IPS-18c (cell line): ENCODE data around the gene NID1.
"Not testable (repeated sequence)": the region's sequence is repeated elsewhere in the genome, so short reads cannot be mapped to it uniquely, and the experiment has no call there.

Source experiments
- H3K4me3 ChIP-seq: 2 replicates; pipeline ENCODE4 v1.7.0; 2013; ENCODE audit warnings: low read depth, mild to moderate bottlenecking, low read length, moderate library complexity; ENCODE audit not compliant: insufficient read depth
- H3K9me3 ChIP-seq: one replicate; pipeline ENCODE4 v1.6.1; 2013; ENCODE audit warnings: mild to moderate bottlenecking, low read length, moderate library complexity; ENCODE audit not compliant: control insufficient read depth, insufficient read depth

Gene NID1

GRCh38 chr1:235997049-235997448 is 67.8 kb downstream of the NID1 start:
- H3K9me3 ChIP-seq, result no peaks in the 10 kb centered on the region
- H3K4me3 ChIP-seq, result no peak overlapping the region

- H3K9me3 ChIP-seq, result no peaks in the 10 kb centered on the region
- H3K4me3 ChIP-seq, result no peak overlapping the region
Measured at GRCh38 chr1:235996048-235996785, 68.7 kb downstream of the NID1 start.

- H3K9me3 ChIP-seq, result no peaks in the 10 kb centered on the region
- H3K4me3 ChIP-seq, result no peak overlapping the region
Measured at GRCh38 chr1:235995511-235995910, 69.4 kb downstream of the NID1 start.

GRCh38 chr1:235993652-235994051 is 71.2 kb downstream of the NID1 start:
- no peak overlapping the region for H3K4me3 ChIP-seq
- H3K9me3 ChIP-seq, result peaks cover 2% of the 10 kb centered on the region

- Histone ChIP-seq H3K4me3 (no peak overlapping the region), H3K9me3 (peaks cover 2% of the 10 kb centered on the region)
Measured at GRCh38 chr1:235992868-235993267, 72.0 kb downstream of the NID1 start.

- H3K4me3 ChIP-seq, result no peak overlapping the region
- H3K9me3 ChIP-seq, result peaks cover 2% of the 10 kb centered on the region
Measured at GRCh38 chr1:235992346-235992745, 72.5 kb downstream of the NID1 start.

- H3K4me3 ChIP-seq, result no peak overlapping the region
- H3K9me3 ChIP-seq, result peaks cover 2% of the 10 kb centered on the region
Measured at GRCh38 chr1:235990330-235990795, 74.5 kb downstream of the NID1 start.

- H3K9me3 ChIP-seq, result peaks cover 2% of the 10 kb centered on the region
- no peak overlapping the region for H3K4me3 ChIP-seq
Measured at GRCh38 chr1:235989105-235989504, 75.8 kb downstream of the NID1 start.

GRCh38 chr1:235986869-235987268 is 78.0 kb downstream of the NID1 start:
- H3K9me3 ChIP-seq, result peaks cover 2% of the 10 kb centered on the region
- no peak overlapping the region for H3K4me3 ChIP-seq

- no peak overlapping the region for H3K4me3 ChIP-seq
Measured at GRCh38 chr1:235984041-235984825, 80.7 kb downstream of the NID1 start.

GRCh38 chr1:235980976-235981375 is 83.9 kb downstream of the NID1 start:
- no peak overlapping the region for H3K4me3 ChIP-seq
- H3K9me3 ChIP-seq, result peaks cover 11% of the 10 kb centered on the region

More at GRCh38 chr1:235984041-235984825, 80.7 kb downstream of the NID1 start:
- H3K9me3 ChIP-seq, result peaks cover 5% of the 10 kb centered on the region

- H3K9me3 ChIP-seq, result peaks cover 11% of the 10 kb centered on the region
Measured at GRCh38 chr1:235979716-235980333, 85.1 kb downstream of the NID1 start.

GRCh38 chr1:235979176-235979575 is 85.7 kb downstream of the NID1 start:
- Histone ChIP-seq H3K9me3 (peaks cover 11% of the 10 kb centered on the region), H3K4me3 (no peak overlapping the region)

More at GRCh38 chr1:235979716-235980333, 85.1 kb downstream of the NID1 start:
- H3K4me3 ChIP-seq, result no peak overlapping the region

GRCh38 chr1:235976490-235976889 is 88.4 kb downstream of the NID1 start:
- Histone ChIP-seq H3K4me3 (no peak overlapping the region), H3K9me3 (peaks cover 11% of the 10 kb centered on the region)

- Histone ChIP-seq H3K9me3 (peaks cover 9% of the 10 kb centered on the region), H3K4me3 (no peak overlapping the region)
Measured at GRCh38 chr1:235974616-235975015, 90.3 kb downstream of the NID1 start.

GRCh38 chr1:235972691-235973090 is 92.2 kb downstream of the NID1 start:
- not testable (repeated sequence) for H3K4me3 ChIP-seq, H3K9me3 ChIP-seq

- Histone ChIP-seq H3K4me3 (peak overlapping the region; percentile 44; the same call in 1 of the 2 replicates), H3K9me3 (peaks cover 2% of the 10 kb centered on the region)
Measured at GRCh38 chr1:235972311-235972689, 92.6 kb downstream of the NID1 start.
